Left cardiac atrium (tissue), 4 donors: ENCODE measurements around the gene CTNNBIP1. TPM values are rescaled to one million over a fixed set of nuclear protein-coding genes. Genes with fewer than 3 reads are reported as not detected.

ENCODE experiments used
- ATAC-seq, 2 donors: fragments of 200-7000 bp; cut with Tn5 transposase; one replicate each; pipeline ENCODE4 v1.9.1; 2020; ENCODE audit warnings: mild to moderate bottlenecking in 2 of 2, moderate library complexity in 2 of 2
- DNase-seq: peaks from one replicate; pipeline ENCODE4 v3.0.0-alpha.2; 2020
- intact Hi-C, 2 donors: fragments of 100-400 bp; cut with DNase I; formaldehyde crosslinking; loops; one replicate each; pipeline versions ENCODE4 v1.14.1 to v1.15.1; 2022 to 2023
- total RNA-seq, 2 donors: library from RNA; stranded (reverse); fragmentation: NEBNext Ultra II Directional; extraction: Animal tissue kit (Norgen Biotek cat#: 25700); gene quantifications; one replicate each; pipeline ENCODE4 v1.2.1, GENCODE V29; 2021
- donor health status: DM: no; HTN: yes; CAD: no.
- donor health status: DM: no; HTN: yes; CAD: no; lungs with severe emphysema.
- donor health status: DM: yes; HTN: yes; CAD: no.
- donor health status: Dilated cardiomyopathy.

CTNNBIP1 gene
- total RNA-seq, 2 donors from 2014 or later = 32.2 to 34.1 TPM

DNA sequence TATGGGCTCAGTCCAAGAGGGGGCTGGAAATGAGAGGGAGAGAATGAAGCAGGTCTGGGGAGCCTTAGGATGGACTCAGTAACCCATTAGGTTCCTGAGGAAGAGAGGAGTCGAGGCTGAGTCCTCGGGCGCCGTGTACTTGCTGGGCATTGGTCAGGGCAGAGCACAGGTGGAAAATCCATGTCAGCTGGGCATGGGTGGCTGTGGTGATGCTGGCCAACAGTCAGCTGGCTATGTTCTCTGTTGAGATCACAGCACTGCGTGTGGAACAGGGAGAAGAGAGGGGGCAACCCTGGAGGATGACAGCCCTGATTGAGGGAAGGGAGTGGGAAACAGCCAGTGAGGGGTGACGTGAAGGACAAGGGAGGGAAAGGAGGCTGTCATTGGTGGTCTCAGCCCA is 43.2 kb downstream of the CTNNBIP1 start:
- no peak for DNase-seq
- intact Hi-C loops = loop anchor here (2.0 to 10.0 kb wide), 5 partner anchors 80 to 240 kb away; no protein-coding TSS in a partner anchor
- no peak for ATAC-seq

GRCh38 chr1:9865724-9866123 is 44.3 kb downstream of the CTNNBIP1 start:
- DNase-seq = no peak
- ATAC-seq = no peak
- intact Hi-C loops = loop anchor here (2.0 to 10.0 kb wide), 5 partner anchors 78 to 239 kb away; no protein-coding TSS in a partner anchor

DNA sequence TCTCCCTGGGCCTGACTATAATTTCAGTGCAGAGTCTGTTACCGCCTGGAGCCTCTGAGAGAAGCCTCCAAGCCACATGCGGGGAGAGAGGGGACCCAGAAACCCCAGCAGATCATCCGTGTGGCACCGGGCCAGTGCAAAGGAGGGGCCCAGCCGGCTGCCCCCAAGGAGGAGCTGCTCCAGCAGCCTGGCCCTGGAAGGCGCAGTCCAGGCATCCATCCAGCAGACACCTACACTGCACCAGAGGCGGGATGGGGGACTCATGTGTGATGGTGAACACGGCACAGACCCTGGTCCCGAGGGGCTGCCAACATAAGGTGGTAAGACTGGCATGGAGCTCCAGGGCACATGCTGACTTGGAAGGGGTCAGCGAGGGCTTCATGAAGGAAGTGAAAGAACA is 46.7 kb downstream of the CTNNBIP1 start:
- DNase-seq (no peak), ATAC-seq (no peak)
- intact Hi-C loops = loop anchor here in 1 of 2 donors (10.0 kb wide), 1 partner anchor 139 kb away; no protein-coding TSS in a partner anchor

DNA sequence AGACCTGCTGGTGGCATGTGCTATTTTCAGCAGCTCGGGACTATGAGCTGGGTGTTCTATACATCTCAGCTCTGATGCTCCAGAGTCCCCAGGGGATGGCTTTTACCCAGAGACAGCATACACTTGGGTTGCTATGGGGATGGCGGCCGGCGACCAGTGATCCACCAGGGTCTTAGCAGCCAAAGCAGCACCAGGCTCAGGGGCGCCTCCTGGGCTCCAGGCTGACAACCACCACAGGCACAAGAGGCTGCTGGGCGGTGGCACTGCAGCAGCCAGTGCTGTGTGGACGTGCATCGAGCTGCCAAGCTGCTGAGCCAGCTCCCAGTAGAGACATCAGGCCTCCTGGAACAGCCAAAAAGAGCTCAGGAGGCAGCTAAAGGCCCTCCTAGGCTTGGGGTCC is 48.7 kb downstream of the CTNNBIP1 start:
- intact Hi-C loops = loop anchor here in 1 of 2 donors (10.0 kb wide), 1 partner anchor 137 kb away; no protein-coding TSS in a partner anchor
- DNase-seq = no peak
- no peak for ATAC-seq

- ATAC-seq (no peak), DNase-seq (no peak)
- intact Hi-C loops = loop anchor here in 1 of 2 donors (10.0 kb wide), 1 partner anchor 136 kb away; no protein-coding TSS in a partner anchor
These were observed 49.2 kb downstream of the CTNNBIP1 start for GRCh38 chr1:9860887-9861286.

GRCh38 chr1:9859281-9860014 is 50.6 kb downstream of the CTNNBIP1 start:
- no peak for DNase-seq
- intact Hi-C loops = loop anchor here in 1 of 2 donors (10.0 kb wide), 1 partner anchor 135 kb away; no protein-coding TSS in a partner anchor
- no peak for ATAC-seq

DNA sequence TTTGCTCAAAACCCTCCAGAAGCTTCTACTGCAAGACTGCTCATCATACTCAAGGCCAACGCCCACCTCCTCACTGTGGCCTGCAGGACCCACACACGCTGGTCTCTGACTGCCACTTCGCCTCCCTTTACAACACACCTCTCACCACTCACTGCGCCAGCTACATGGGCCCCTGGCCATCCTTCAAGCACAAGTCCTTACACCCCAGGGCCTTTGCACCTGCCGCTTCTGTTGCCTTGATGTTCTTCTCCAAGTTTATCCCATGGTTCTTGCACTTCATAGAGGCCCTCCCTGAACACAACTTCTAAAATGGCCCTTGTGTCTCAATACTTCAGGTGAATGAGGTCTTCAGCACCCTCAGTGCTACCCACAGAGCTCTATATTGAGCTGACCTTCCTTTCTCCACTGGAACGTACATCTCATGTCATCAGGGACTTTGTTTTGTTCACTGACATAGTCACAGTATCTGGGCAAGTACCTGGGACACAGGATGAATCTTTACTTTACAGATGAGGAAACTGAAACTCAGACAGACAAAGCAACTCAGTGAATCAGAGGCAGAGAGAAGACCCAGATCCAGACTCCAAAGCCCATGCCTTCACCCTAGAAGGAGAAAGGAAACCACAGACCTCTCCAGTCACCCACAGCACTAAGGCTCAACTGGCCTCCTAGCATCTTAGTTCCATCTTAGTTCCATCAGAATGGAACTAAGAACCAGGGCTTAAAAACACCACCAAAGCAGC is 51.6 kb downstream of the CTNNBIP1 start:
- DNase-seq (no peak), ATAC-seq (no peak)
- intact Hi-C loops = no loop called here

DNA sequence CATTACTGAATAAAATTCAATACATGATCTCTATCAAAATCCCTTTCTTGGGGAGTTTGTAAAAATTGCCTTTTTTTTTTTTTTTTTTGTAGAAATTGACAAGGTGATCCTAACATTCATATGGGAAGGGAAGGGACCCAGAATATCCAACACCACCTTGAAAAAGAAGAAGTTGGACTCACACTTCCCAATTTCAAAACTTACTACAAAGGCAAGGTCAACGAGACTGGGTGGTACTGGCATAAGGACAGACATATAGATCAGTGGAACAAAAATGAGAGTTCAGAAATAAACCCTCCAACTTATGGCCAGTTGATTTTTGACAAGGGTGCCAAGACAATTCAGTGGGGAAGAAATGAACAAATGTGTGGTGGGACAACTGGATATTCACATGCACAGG is 54.9 kb downstream of the CTNNBIP1 start:
- ATAC-seq (no peak), DNase-seq (no peak)
- intact Hi-C loops = no loop called here

DNA sequence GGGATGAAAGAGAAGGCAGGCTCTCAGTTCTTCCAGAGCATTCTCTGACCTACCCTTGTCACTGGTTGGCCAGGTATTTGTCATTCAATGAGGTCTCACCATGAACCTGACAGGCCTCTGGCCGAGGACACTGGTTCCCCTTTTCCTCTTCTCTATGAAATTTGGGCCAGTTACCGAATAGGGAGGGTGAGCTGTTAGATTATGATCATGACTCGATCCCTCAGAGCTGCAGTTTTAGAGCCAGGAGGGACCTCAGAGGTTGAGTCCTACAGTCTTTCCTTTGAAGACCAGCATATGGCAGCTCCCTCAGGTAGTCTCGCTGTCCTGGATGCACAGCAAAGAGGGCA is 56.8 kb downstream of the CTNNBIP1 start:
- ATAC-seq (no peak), DNase-seq (no peak)
- intact Hi-C loops = no loop called here

DNA sequence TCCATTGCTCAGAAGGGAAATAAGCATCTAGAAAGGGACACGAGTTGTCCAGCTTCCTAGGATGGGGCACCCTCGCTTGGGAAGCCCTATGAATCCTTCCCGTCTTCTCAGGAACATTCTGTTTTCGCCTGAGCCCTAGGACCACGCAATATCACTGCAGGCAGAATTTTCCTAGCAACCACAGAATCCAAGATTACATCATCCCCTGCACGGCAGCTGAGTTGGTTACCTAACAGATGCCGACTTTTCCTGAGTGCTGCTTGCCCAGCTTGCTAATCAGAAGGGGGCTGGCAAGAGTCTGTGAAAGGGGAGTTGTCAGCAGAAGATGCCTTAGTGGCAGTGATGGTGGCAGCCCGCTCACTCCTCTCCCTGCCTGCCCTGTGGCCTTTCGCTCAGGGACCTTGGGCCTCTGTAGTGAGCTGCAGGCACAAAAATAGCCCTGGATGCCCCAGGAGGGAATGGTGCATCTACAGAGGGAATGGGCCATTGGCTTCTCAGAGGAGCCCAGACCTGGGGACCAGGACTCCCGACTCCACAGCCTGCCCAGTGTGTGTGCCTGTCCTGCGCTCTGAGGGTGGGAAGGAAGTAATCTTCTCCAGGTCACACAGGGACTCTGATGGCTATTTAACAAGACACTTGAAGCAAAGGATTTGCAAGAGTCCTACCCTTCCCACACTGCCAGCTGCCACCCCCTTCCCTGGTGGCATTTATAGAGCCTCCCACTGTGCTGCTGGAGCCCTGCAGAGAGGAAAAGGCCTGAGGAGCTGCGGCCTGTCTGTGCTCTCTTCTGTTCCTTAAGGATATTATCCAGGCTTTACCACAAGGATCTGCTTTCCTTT is 57.4 kb downstream of the CTNNBIP1 start:
- intact Hi-C loops = no loop called here
- ATAC-seq (peak; percentile 53 to 79), DNase-seq (no peak)

DNA sequence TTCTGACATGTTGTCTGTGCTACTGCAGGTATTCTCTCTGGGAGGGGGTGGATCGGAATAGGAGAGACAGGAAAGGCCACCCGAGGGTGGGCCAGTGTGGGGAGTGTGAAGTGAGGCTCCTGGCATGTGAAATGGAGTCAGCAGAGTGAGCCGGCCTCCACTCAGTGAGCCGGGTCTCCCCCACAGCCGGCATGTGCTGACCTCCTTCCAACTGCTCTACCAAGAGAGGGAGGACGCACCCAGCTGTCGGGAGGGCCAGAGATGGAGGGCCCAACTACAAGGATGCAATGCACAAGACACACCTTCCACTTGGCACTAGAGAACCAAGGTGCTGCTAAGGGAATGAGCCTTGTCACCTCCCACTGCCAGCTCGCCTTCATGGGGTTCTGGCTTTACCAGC is 58.1 kb downstream of the CTNNBIP1 start:
- DNase-seq (no peak), ATAC-seq (peak in 1 of 2 donors; percentile 19)
- intact Hi-C loops = no loop called here

- intact Hi-C loops = no loop called here
- DNase-seq = no peak
- no peak for ATAC-seq
These were observed 59.5 kb downstream of the CTNNBIP1 start for GRCh38 chr1:9850442-9851162.

- intact Hi-C loops = no loop called here
- no peak for ATAC-seq
- DNase-seq = no peak
These were observed 60.2 kb downstream of the CTNNBIP1 start for GRCh38 chr1:9849691-9850441.

GRCh38 chr1:9848022-9848421 is 62.0 kb downstream of the CTNNBIP1 start:
- intact Hi-C loops = no loop called here
- ATAC-seq (peak in 1 of 2 donors; percentile 33), DNase-seq (peak; percentile 43)

GRCh38 chr1:9847269-9847668 is 62.8 kb downstream of the CTNNBIP1 start:
- intact Hi-C loops = no loop called here
- ATAC-seq (no peak), DNase-seq (no peak)

GRCh38 chr1:9846611-9847171 is 63.4 kb downstream of the CTNNBIP1 start:
- intact Hi-C loops = no loop called here

DNA sequence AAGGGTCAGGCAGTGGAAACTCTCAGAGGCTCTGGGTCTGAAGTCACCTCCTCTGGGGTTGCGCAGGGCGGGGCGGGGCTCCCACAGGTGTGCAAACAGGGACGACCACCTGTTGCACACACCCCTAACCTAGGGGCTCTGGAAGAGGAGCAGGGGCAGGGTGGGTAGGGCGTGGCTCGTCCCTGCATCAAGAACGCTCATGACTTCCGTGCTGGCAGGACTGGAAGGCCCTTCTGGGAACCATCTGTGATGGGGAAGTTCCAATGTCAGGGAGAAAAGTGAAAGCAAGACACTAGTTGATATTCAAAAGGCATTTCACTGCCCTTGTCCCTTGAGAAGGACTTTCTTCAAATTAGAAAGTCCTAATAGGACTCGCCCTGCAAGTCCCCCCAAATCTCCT is 64.2 kb downstream of the CTNNBIP1 start:
- DNase-seq (no peak), ATAC-seq (no peak)
- intact Hi-C loops = no loop called here

More at GRCh38 chr1:9846611-9847171, 63.4 kb downstream of the CTNNBIP1 start:
- no peak for DNase-seq
- no peak for ATAC-seq

DNA sequence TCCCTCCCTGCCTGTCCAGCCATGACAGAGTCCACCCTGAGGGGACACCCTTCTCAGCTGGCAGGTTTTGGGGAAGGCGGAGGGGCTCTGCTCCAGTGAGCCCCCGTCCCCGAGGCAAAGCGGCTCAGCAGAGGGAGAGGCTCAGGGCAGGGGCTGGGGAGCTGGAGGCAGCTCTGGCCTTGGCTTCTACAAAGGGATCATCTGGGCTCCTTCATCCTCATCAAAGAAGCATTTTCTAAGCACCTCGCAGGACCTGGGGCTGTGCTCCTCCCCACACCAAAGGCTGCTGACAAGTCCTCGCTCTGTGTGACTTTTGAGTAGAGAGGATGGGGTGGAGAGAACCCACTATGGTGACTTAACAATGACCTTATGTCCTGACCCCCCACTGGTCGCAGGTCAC is 65.3 kb downstream of the CTNNBIP1 start:
- intact Hi-C loops = no loop called here
- ATAC-seq (no peak), DNase-seq (no peak)
